HepG2 (cell line): ENCODE results near the gene ME3. TPM values are rescaled to one million over a fixed set of nuclear protein-coding genes. Genes with fewer than 3 reads are reported as not detected.

Experiments
- AHR ChIP-seq: IDR thresholded peaks from 2 replicates; pipeline ENCODE4 v1.6.1; 2018; ENCODE audit warnings: missing genetic modification reagents, missing compliant biosample characterization
- BCL6 ChIP-seq: IDR thresholded peaks from 2 replicates; pipeline ENCODE4 v1.6.1; 2016; ENCODE audit warnings: missing genetic modification reagents, missing compliant biosample characterization
- CENPT ChIP-seq: sonication (generic); formaldehyde crosslinking; IDR thresholded peaks from 2 replicates; pipeline ENCODE4 v1.8.0; 2022; ENCODE audit warnings: low read depth, mild to moderate bottlenecking, moderate library complexity, missing genetic modification reagents
- FLYWCH1 ChIP-seq: sonication (generic); formaldehyde crosslinking; IDR thresholded peaks from 2 replicates; pipeline ENCODE4 v1.8.1; 2023; ENCODE audit warnings: mild to moderate bottlenecking, missing genetic modification reagents
- FOSL2 ChIP-seq: sonication (generic); formaldehyde crosslinking; IDR thresholded peaks from 2 replicates; pipeline ENCODE4 v1.4.0; 2020; ENCODE audit warnings: missing genetic modification reagents
- FOXC1 ChIP-seq: sonication (generic); formaldehyde crosslinking; IDR thresholded peaks from 2 replicates; pipeline ENCODE4 v1.8.0; 2022; ENCODE audit warnings: mild to moderate bottlenecking, missing genetic modification reagents, borderline replicate concordance
- GPBP1L1 ChIP-seq: sonication (generic); formaldehyde crosslinking; IDR thresholded peaks from 2 replicates; pipeline ENCODE4 v1.5.0; 2020; ENCODE audit warnings: mild to moderate bottlenecking, missing genetic modification reagents
- HMG20B ChIP-seq: conservative IDR thresholded peaks from 2 replicates; pipeline ENCODE4 v1.6.1; 2016; ENCODE audit warnings: missing genetic modification reagents, missing compliant biosample characterization
- MIER3 ChIP-seq: IDR thresholded peaks from 2 replicates; pipeline ENCODE4 v1.6.1; 2016; ENCODE audit warnings: missing compliant biosample characterization, borderline replicate concordance
- NCOA1 ChIP-seq: sonication (generic); formaldehyde crosslinking; IDR thresholded peaks from 2 replicates; pipeline ENCODE4 v1.9.0; 2021; ENCODE audit warnings: missing genetic modification reagents
- NCOA2 ChIP-seq: sonication (generic); formaldehyde crosslinking; IDR thresholded peaks from 2 replicates; pipeline ENCODE4 v1.8.0; 2022; ENCODE audit warnings: inconsistent platforms
- NFIC ChIP-seq: IDR thresholded peaks from 2 replicates; pipeline ENCODE4 v1.6.1; 2012; ENCODE audit warnings: mild to moderate bottlenecking, low read length, inconsistent platforms
- SRSF1 ChIP-seq: fragments of 200-400 bp; formaldehyde crosslinking; optimal IDR thresholded peaks from 2 replicates; pipeline ENCODE3; 2017; ENCODE audit warnings: mild to moderate bottlenecking, low read depth, low read length, moderate library complexity
- TCF7 ChIP-seq: sonication (generic); IDR thresholded peaks from 2 replicates; pipeline ENCODE4 v1.6.1; 2016; ENCODE audit warnings: antibody characterized with exemption, low read depth
- TFDP2 ChIP-seq: sonication (generic); formaldehyde crosslinking; IDR thresholded peaks from 2 replicates; pipeline ENCODE4 v1.4.0; 2020; ENCODE audit warnings: missing genetic modification reagents
- ZBTB34 ChIP-seq: sonication (generic); formaldehyde crosslinking; IDR thresholded peaks from 2 replicates; pipeline ENCODE4 v1.8.0; 2022; ENCODE audit warnings: mild to moderate bottlenecking, missing genetic modification reagents
- ZBTB37 ChIP-seq: sonication (generic); formaldehyde crosslinking; IDR thresholded peaks from 2 replicates; pipeline ENCODE4 v1.4.0; 2020; ENCODE audit warnings: mild to moderate bottlenecking, missing genetic modification reagents
- ZNF224 ChIP-seq: sonication (generic); formaldehyde crosslinking; IDR thresholded peaks from 2 replicates; pipeline ENCODE4 v1.5.0; 2020; ENCODE audit warnings: mild to moderate bottlenecking, missing genetic modification reagents
- ZNF549 ChIP-seq: sonication (generic); formaldehyde crosslinking; IDR thresholded peaks from 2 replicates; pipeline ENCODE4 v1.5.0; 2020; ENCODE audit warnings: missing genetic modification reagents
- ZNF792 ChIP-seq: IDR thresholded peaks from 2 replicates; pipeline ENCODE4 v1.6.1; 2016
- polyA plus RNA-seq, 8 experiments: library from polyadenylated mRNA; depleted of rRNA in 3 of 8; stranded (reverse) in 7 of 8; unstranded in 1 of 8; fragments of >200 nt; fragmentation: Illumina TruSeq in 4 of 8; extraction: Trizol in 4 of 8; gene quantifications; 2 replicates each; pipeline versions ENCODE4 v1.2.1 to v1.2.3, GENCODE V29; 2011 to 2016; ENCODE audit warnings: low read depth in 4 of 8, missing spikeins in 1 of 8, mixed read lengths in 1 of 8; ENCODE audit not compliant: insufficient read depth in 1 of 8
- total RNA-seq, 5 experiments: library from RNA; depleted of rRNA; stranded (reverse); fragments of >200 nt; fragmentation: Illumina TruSeq; extraction: Trizol; gene quantifications; 2 replicates each; pipeline ENCODE4 v1.2.3, GENCODE V29; 2016; ENCODE audit warnings: low read depth in 1 of 5
- TF ChIP-seq, protein P1 (sequence below): sonication (generic); formaldehyde crosslinking; IDR thresholded peaks from 2 replicates; pipeline ENCODE4 v1.4.0; 2020; ENCODE audit warnings: missing genetic modification reagents
- TF ChIP-seq, protein P2 (sequence below): sonication (generic); formaldehyde crosslinking; IDR thresholded peaks from 2 replicates; pipeline ENCODE4 v1.8.1; 2023; ENCODE audit warnings: mild to moderate bottlenecking, missing genetic modification reagents

The ME3 gene
- total and polyA plus RNA-seq, 2 of the 13 experiments (the other 11 are each of a cell fraction or from before 2014, with no cell fraction given), result not detected

- TF ChIP-seq ZBTB37 (CRISPR knock-in tag) (no peak), NFIC (peak; percentile 76), AHR (no peak), FOXC1 (CRISPR knock-in tag) (no peak), ZNF224 (CRISPR knock-in tag) (no peak; the same call in 1 of the 2 replicates), TCF7 (peak; percentile 95), ZNF549 (CRISPR knock-in tag) (no peak), ZBTB34 (CRISPR knock-in tag) (no peak), ZNF792 (peak; percentile 67), NCOA2 (CRISPR knock-in tag) (peak; percentile 73; the same call in 1 of the 2 replicates), HMG20B (CRISPR knock-in tag) (peak; percentile 97), SRSF1 (no peak), GPBP1L1 (CRISPR knock-in tag) (no peak), CENPT (CRISPR knock-in tag) (no peak), FOSL2 (peak; percentile 76), MIER3 (CRISPR knock-in tag) (peak; percentile 69; the same call in 1 of the 2 replicates), BCL6 (CRISPR knock-in tag) (peak; percentile 96), TFDP2 (no peak), FLYWCH1 (CRISPR knock-in tag) (no peak), NCOA1 (CRISPR knock-in tag) (no peak)
- TF ChIP-seq, protein P1, sequence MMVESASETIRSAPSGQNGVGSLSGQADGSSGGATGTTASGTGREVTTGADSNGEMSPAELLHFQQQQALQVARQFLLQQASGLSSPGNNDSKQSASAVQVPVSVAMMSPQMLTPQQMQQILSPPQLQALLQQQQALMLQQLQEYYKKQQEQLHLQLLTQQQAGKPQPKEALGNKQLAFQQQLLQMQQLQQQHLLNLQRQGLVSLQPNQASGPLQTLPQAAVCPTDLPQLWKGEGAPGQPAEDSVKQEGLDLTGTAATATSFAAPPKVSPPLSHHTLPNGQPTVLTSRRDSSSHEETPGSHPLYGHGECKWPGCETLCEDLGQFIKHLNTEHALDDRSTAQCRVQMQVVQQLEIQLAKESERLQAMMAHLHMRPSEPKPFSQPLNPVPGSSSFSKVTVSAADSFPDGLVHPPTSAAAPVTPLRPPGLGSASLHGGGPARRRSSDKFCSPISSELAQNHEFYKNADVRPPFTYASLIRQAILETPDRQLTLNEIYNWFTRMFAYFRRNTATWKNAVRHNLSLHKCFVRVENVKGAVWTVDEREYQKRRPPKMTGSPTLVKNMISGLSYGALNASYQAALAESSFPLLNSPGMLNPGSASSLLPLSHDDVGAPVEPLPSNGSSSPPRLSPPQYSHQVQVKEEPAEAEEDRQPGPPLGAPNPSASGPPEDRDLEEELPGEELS (CRISPR knock-in tag), result peak; percentile 71
- TF ChIP-seq, protein P2, sequence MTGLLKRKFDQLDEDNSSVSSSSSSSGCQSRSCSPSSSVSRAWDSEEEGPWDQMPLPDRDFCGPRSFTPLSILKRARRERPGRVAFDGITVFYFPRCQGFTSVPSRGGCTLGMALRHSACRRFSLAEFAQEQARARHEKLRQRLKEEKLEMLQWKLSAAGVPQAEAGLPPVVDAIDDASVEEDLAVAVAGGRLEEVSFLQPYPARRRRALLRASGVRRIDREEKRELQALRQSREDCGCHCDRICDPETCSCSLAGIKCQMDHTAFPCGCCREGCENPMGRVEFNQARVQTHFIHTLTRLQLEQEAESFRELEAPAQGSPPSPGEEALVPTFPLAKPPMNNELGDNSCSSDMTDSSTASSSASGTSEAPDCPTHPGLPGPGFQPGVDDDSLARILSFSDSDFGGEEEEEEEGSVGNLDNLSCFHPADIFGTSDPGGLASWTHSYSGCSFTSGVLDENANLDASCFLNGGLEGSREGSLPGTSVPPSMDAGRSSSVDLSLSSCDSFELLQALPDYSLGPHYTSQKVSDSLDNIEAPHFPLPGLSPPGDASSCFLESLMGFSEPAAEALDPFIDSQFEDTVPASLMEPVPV (CRISPR knock-in tag), result no peak
Measured at GRCh38 chr11:86706338-86707131, 34.1 kb upstream of the ME3 start (continued).
